GM12891 (cell line): Measurements from ENCODE around the gene FUT8.

Experiments used
- PAX5 ChIP-seq: IDR thresholded peaks from 2 replicates; pipeline ENCODE4 v1.6.1; 2011; ENCODE audit warnings: low read length, moderate library complexity, mild to moderate bottlenecking; ENCODE audit not compliant: insufficient read depth, severe bottlenecking
- POLR2A ChIP-seq: IDR thresholded peaks from 2 replicates; pipeline ENCODE4 v1.6.1; 2011; ENCODE audit warnings: low read depth, low read length, control low read depth
- POLR2AphosphoS5 ChIP-seq: IDR thresholded peaks from 2 replicates; pipeline ENCODE4 v1.6.1; 2011; ENCODE audit warnings: low read depth, low read length, control low read depth
- TAF1 ChIP-seq: IDR thresholded peaks from 2 replicates; pipeline ENCODE4 v1.6.1; 2011; ENCODE audit warnings: low read depth, low read length, control low read depth

- no peak for TF ChIP-seq POLR2A
- TF ChIP-seq PAX5: no peak
- TF ChIP-seq POLR2AphosphoS5: no peak
- no peak for TF ChIP-seq TAF1
Measured at GRCh38 chr14:65479386-65479785, 66.9 kb downstream of the FUT8 start.
